HUES64 (cell line): ENCODE results near the gene MALL.
"Not testable (repeated sequence)": the region's sequence is repeated elsewhere in the genome, so short reads cannot be mapped to it uniquely, and the experiment has no call there.

Source experiments
- H3K27ac ChIP-seq: 2 replicates; pipeline ENCODE4 v1.7.0; 2013; ENCODE audit warnings: low read depth, low read length, inconsistent platforms
- H3K27me3 ChIP-seq: 2 replicates; pipeline ENCODE4 v1.6.1; 2013; ENCODE audit warnings: mild to moderate bottlenecking, low read length; ENCODE audit not compliant: insufficient read depth
- H3K36me3 ChIP-seq: 2 replicates; pipeline ENCODE4 v1.6.1; 2013; ENCODE audit warnings: mild to moderate bottlenecking, low read length; ENCODE audit not compliant: insufficient read depth
- H3K4me1 ChIP-seq: 2 replicates; pipeline ENCODE4 v1.6.1; 2013; ENCODE audit warnings: mild to moderate bottlenecking, low read length, moderate library complexity; ENCODE audit not compliant: insufficient read depth
- H3K4me3 ChIP-seq: 2 replicates; pipeline ENCODE4 v1.5.1; 2013; ENCODE audit warnings: mild to moderate bottlenecking, low read length, moderate library complexity
- H3K9ac ChIP-seq: 2 replicates; pipeline ENCODE4 v1.6.1; 2013; ENCODE audit warnings: mild to moderate bottlenecking, low read depth, low read length
- H3K9me3 ChIP-seq: 2 replicates; pipeline ENCODE4 v1.6.1; 2013; ENCODE audit warnings: low read depth, low read length; ENCODE audit not compliant: insufficient read depth
- WGBS: fragments of 150-250, 120-280 bp; methylation state at CpG from one replicate; pipeline ENCODE4 v1.1.7; 2013; ENCODE audit warnings: missing lambda C conversion rate; 5-methylcytosine and 5-hydroxymethylcytosine counted together

MALL gene

GRCh38 chr2:110104025-110104771 lies 11.4 kb downstream of the MALL start:
- Histone ChIP-seq H3K9me3 (no peaks in the 10 kb centered on the region), H3K4me3 (no peak overlapping the region), H3K27ac (no peak overlapping the region), H3K27me3 (no peaks in the 10 kb centered on the region), H3K36me3 (no peaks in the 10 kb centered on the region), H3K9ac (no peak overlapping the region), H3K4me1 (no peaks in the 10 kb centered on the region; the same call in 1 of the 2 replicates)
- WGBS, result 91% methylated on average over 10 of the region's 10 CpGs

- no peak overlapping the region for H3K4me3 ChIP-seq
- no peaks in the 10 kb centered on the region for H3K27me3 ChIP-seq
- no peaks in the 10 kb centered on the region for H3K36me3 ChIP-seq
- 88% methylated on average over 19 of the region's 20 CpGs for WGBS
- H3K4me1 ChIP-seq, result no peaks in the 10 kb centered on the region; the same call in 1 of the 2 replicates
- no peak overlapping the region for H3K9ac ChIP-seq
- H3K9me3 ChIP-seq, result no peaks in the 10 kb centered on the region
- no peak overlapping the region for H3K27ac ChIP-seq
These were observed 12.3 kb downstream of the MALL start for GRCh38 chr2:110103061-110103961.

- Histone ChIP-seq H3K4me3 (no peak overlapping the region), H3K27me3 (no peaks in the 10 kb centered on the region), H3K4me1 (no peaks in the 10 kb centered on the region; the same call in 1 of the 2 replicates), H3K9ac (peak overlapping the region; percentile 7; the same call in 1 of the 2 replicates), H3K9me3 (no peaks in the 10 kb centered on the region), H3K27ac (no peak overlapping the region), H3K36me3 (no peaks in the 10 kb centered on the region)
- 93% methylated on average over 9 of the region's 9 CpGs for WGBS
These were observed 13.5 kb downstream of the MALL start for GRCh38 chr2:110101901-110102803.

GRCh38 chr2:110101280-110101844 lies 14.3 kb downstream of the MALL start:
- no peaks in the 10 kb centered on the region for H3K9me3 ChIP-seq
- no peak overlapping the region for H3K4me3 ChIP-seq
- no peak overlapping the region for H3K27ac ChIP-seq
- no peaks in the 10 kb centered on the region for H3K27me3 ChIP-seq
- no peaks in the 10 kb centered on the region for H3K36me3 ChIP-seq
- peak overlapping the region; percentile 7; the same call in 1 of the 2 replicates for H3K9ac ChIP-seq
- WGBS, result 59% methylated on average over 11 of the region's 11 CpGs
- no peaks in the 10 kb centered on the region; the same call in 1 of the 2 replicates for H3K4me1 ChIP-seq

GRCh38 chr2:110100880-110101279 lies 14.7 kb downstream of the MALL start:
- H3K36me3 ChIP-seq, H3K4me3 ChIP-seq, H3K9me3 ChIP-seq, H3K9ac ChIP-seq, H3K27ac ChIP-seq, H3K27me3 ChIP-seq, H3K4me1 ChIP-seq: not testable (repeated sequence)
- WGBS, result 90% methylated on average over 4 of the region's 4 CpGs

- no peak overlapping the region for H3K4me3 ChIP-seq
- H3K9ac ChIP-seq, result no peak overlapping the region
- WGBS, result 84% methylated on average over 7 of the region's 8 CpGs
- no peaks in the 10 kb centered on the region for H3K9me3 ChIP-seq
- no peak overlapping the region for H3K27ac ChIP-seq
- H3K4me1 ChIP-seq, result no peaks in the 10 kb centered on the region; the same call in 1 of the 2 replicates
- H3K36me3 ChIP-seq, result no peaks in the 10 kb centered on the region
- H3K27me3 ChIP-seq, result no peaks in the 10 kb centered on the region
These were observed 15.1 kb downstream of the MALL start for GRCh38 chr2:110100480-110100879.

- H3K36me3 ChIP-seq, result no peaks in the 10 kb centered on the region
- no peaks in the 10 kb centered on the region for H3K9me3 ChIP-seq
- no peak overlapping the region for H3K9ac ChIP-seq
- no peak overlapping the region for H3K27ac ChIP-seq
- H3K4me3 ChIP-seq, result no peak overlapping the region
- no peaks in the 10 kb centered on the region; the same call in 1 of the 2 replicates for H3K4me1 ChIP-seq
- H3K27me3 ChIP-seq, result no peaks in the 10 kb centered on the region
- 84% methylated on average over 10 of the region's 10 CpGs for WGBS
These were observed 16.0 kb downstream of the MALL start for GRCh38 chr2:110099471-110100225.

GRCh38 chr2:110099038-110099425 lies 16.6 kb downstream of the MALL start:
- Histone ChIP-seq H3K36me3 (no peaks in the 10 kb centered on the region), H3K27me3 (no peaks in the 10 kb centered on the region), H3K4me1 (no peaks in the 10 kb centered on the region; the same call in 1 of the 2 replicates), H3K4me3 (no peak overlapping the region), H3K9ac (no peak overlapping the region), H3K27ac (no peak overlapping the region), H3K9me3 (no peaks in the 10 kb centered on the region)
- 93% methylated on average over 6 of the region's 6 CpGs for WGBS

- WGBS, result 91% methylated on average over 14 of the region's 14 CpGs
- no peaks in the 10 kb centered on the region for H3K27me3 ChIP-seq
- no peak overlapping the region for H3K4me3 ChIP-seq
- no peaks in the 10 kb centered on the region; the same call in 1 of the 2 replicates for H3K4me1 ChIP-seq
- no peak overlapping the region for H3K9ac ChIP-seq
- H3K27ac ChIP-seq, result no peak overlapping the region
- H3K36me3 ChIP-seq, result no peaks in the 10 kb centered on the region
- H3K9me3 ChIP-seq, result no peaks in the 10 kb centered on the region
These were observed 18.0 kb downstream of the MALL start for GRCh38 chr2:110097506-110098220.
